Osteoblast (primary cell): ENCODE data around the gene EPHB4. TPM values are rescaled to one million over a fixed set of nuclear protein-coding genes. Genes with fewer than 3 reads are reported as not detected.

Experiments used
- DNase-seq: peaks from one replicate; pipeline ENCODE4 v3.0.0; 2011; ENCODE audit warnings: low spot score, mixed read lengths; ENCODE audit not compliant: insufficient read length; ENCODE audit errors: missing footprints
- H2AFZ ChIP-seq: 2 replicates; pipeline ENCODE4 v1.6.0; 2011; ENCODE audit warnings: mild to moderate bottlenecking, low read length
- H3K27ac ChIP-seq: 2 replicates; pipeline ENCODE4 v1.5.1; 2011; ENCODE audit warnings: mild to moderate bottlenecking, low read depth, low read length, moderate library complexity
- H3K27me3 ChIP-seq: 2 replicates; pipeline ENCODE4 v1.6.0; 2012; ENCODE audit warnings: mild to moderate bottlenecking, control low read depth, inconsistent platforms, low read length, moderate library complexity; ENCODE audit not compliant: insufficient read depth
- H3K36me3 ChIP-seq: 2 replicates; pipeline ENCODE4 v1.5.1; 2011; ENCODE audit warnings: mild to moderate bottlenecking, low read length, control low read depth, moderate library complexity; ENCODE audit not compliant: insufficient read depth
- H3K4me1 ChIP-seq: 2 replicates; pipeline ENCODE4 v1.5.1; 2011; ENCODE audit warnings: mild to moderate bottlenecking, low read length, control low read depth, moderate library complexity; ENCODE audit not compliant: insufficient read depth
- H3K4me2 ChIP-seq: 2 replicates; pipeline ENCODE4 v1.6.0; 2011; ENCODE audit warnings: mild to moderate bottlenecking, low read length; ENCODE audit not compliant: insufficient read depth
- H3K4me3 ChIP-seq: fragments of 200-600 bp; sonication (generic); 3 replicates; pipeline ENCODE4 v1.5.1; 2012; ENCODE audit warnings: mild to moderate bottlenecking, low read length, inconsistent platforms; ENCODE audit not compliant: insufficient read depth
- H3K79me2 ChIP-seq: 2 replicates; pipeline ENCODE4 v1.6.0; 2012; ENCODE audit warnings: mild to moderate bottlenecking, low read length, control low read depth, inconsistent platforms; ENCODE audit not compliant: insufficient read depth
- H3K9me3 ChIP-seq: 2 replicates; pipeline ENCODE4 v1.5.1; 2011; ENCODE audit warnings: low read depth, low read length, control low read depth
- H4K20me1 ChIP-seq: 2 replicates; pipeline ENCODE4 v1.6.0; 2012; ENCODE audit warnings: mild to moderate bottlenecking, low read length, control low read depth; ENCODE audit not compliant: insufficient read depth
- total RNA-seq: library from RNA; depleted of rRNA; stranded (reverse); fragments of >200 nt; gene quantifications from 2 replicates; pipeline ENCODE4 v1.2.3, GENCODE V29; 2012
- TF ChIP-seq, protein P1 (sequence below): IDR thresholded peaks from 2 replicates; pipeline ENCODE4 v1.5.1; 2011; ENCODE audit warnings: mild to moderate bottlenecking, low read depth, low read length, moderate library complexity; ENCODE audit errors: extremely low read depth

EPHB4 gene
- total RNA-seq, 1 donor = 47.0 TPM

DNA sequence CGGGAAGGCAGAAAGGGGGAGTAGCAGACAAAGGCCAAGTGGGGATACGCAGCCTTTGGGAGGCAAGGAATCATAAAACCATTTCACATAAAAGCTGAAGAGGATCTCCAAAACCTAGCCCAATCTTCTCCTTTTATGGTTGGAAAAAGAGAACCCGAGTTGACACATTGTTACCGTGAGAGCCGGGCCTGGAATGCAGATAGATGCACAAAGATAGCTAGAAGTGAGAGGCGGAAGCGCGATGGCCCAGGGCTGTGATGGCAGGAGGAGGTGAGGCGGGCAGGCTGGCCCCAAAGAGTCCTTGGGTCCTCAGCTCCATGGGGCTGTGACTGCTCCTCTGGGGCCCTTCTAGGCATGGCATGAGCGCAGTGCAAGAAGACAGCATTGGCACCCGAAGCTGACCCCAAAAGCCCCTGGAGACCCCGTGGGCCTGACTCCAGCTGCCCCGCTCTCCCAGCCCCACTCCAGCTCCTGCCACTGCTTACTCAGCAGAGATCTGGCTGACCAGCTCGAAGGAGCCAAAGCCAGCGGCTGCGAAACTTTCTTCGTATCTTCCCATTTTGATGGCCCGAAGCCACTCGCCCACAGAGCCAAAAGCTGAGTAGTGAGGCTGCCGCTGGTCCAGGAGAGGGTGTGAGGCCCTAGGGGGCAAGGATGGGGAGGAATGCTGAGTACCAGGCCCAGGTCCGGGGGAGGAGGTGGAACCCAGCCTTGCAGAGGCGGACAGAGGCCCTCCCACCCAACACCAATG lies 22.5 kb downstream of the EPHB4 start:
- no peaks in the 10 kb centered on the region for H3K79me2 ChIP-seq
- TF ChIP-seq, protein P1, sequence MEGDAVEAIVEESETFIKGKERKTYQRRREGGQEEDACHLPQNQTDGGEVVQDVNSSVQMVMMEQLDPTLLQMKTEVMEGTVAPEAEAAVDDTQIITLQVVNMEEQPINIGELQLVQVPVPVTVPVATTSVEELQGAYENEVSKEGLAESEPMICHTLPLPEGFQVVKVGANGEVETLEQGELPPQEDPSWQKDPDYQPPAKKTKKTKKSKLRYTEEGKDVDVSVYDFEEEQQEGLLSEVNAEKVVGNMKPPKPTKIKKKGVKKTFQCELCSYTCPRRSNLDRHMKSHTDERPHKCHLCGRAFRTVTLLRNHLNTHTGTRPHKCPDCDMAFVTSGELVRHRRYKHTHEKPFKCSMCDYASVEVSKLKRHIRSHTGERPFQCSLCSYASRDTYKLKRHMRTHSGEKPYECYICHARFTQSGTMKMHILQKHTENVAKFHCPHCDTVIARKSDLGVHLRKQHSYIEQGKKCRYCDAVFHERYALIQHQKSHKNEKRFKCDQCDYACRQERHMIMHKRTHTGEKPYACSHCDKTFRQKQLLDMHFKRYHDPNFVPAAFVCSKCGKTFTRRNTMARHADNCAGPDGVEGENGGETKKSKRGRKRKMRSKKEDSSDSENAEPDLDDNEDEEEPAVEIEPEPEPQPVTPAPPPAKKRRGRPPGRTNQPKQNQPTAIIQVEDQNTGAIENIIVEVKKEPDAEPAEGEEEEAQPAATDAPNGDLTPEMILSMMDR = no peak
- no peaks in the 10 kb centered on the region for H3K9me3 ChIP-seq
- peak; percentile 75 for DNase-seq
- peaks cover 5% of the 10 kb centered on the region for H3K4me1 ChIP-seq
- peaks cover 4% of the 10 kb centered on the region for H3K36me3 ChIP-seq
- H3K4me2 ChIP-seq = no peak overlapping the region
- H4K20me1 ChIP-seq = no peaks in the 10 kb centered on the region
- no peaks in the 10 kb centered on the region for H3K27me3 ChIP-seq
- H2AFZ ChIP-seq = no peak overlapping the region
- H3K4me3 ChIP-seq = no peak overlapping the region
- no peak overlapping the region for H3K27ac ChIP-seq

DNA sequence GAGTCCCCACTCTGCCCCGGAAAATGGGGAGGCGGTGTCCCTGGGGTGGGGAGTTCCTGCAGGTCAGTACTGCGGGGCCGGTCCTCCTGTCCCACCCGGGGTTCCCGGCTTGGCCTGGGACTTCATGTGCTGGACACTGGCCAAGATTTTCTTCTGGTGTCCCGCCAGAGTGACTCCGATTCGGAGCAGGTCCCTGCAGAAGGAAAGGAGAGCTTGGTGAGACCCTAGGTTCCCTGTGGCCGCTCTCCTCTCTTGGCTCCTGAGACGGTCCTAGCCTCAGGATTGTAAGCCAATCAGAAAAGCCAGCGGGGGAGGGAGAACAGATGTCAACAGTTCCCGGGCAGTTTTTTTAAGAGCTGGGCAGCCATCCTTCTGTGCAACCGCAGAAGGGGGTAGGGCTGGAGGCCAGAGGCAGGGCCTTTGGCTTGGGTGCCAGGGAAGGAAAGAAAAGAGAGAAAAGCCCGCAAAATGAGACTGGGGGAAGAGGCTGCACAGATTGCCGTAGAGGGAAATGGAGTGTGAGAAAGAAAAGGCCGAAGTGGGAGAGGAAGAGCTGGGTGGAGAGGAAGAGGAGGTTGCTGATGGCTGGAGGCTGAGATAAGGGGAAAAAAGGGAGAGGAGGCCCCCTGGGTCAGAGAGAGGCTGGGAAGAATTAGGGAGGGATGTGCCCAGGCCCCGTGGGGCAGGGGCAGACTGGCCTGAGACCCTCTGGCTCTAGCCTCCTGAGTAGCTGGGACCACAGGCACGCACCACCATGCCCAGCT lies 23.7 kb downstream of the EPHB4 start:
- Histone ChIP-seq H3K36me3 (peaks cover 4% of the 10 kb centered on the region), H3K9me3 (no peaks in the 10 kb centered on the region), H3K4me1 (peaks cover 5% of the 10 kb centered on the region), H3K4me3 (peak overlapping the region; percentile 22), H4K20me1 (no peaks in the 10 kb centered on the region), H3K79me2 (no peaks in the 10 kb centered on the region), H3K27ac (no peak overlapping the region), H3K27me3 (no peaks in the 10 kb centered on the region), H2AFZ (peak overlapping the region; percentile 58), H3K4me2 (peak overlapping the region; percentile 46)
- peak; percentile 99 for DNase-seq
- TF ChIP-seq, protein P1 = no peak

DNA sequence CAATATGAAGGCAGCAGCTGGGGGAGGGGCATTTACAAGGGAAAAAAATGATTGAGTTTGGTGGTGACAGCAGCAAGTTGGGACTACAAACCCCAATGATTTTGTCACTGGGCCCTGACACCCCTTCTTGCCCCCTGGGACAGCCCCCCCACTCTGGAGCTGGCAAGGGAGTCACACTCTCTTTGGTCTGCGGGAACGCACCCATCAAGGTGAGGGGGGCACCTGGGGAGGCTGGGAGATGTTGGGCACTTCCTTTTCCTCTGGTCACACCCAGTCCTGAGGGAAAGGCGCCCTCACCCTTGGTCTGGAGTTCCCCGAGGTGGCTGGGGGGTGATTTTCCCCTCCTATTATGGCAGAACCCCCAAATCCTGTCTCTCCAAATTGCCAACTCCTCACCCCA lies 24.4 kb downstream of the EPHB4 start:
- Histone ChIP-seq H2AFZ (no peak overlapping the region), H3K4me1 (peaks cover 5% of the 10 kb centered on the region), H3K9me3 (no peaks in the 10 kb centered on the region), H4K20me1 (no peaks in the 10 kb centered on the region), H3K4me2 (peak overlapping the region; percentile 46), H3K36me3 (peaks cover 4% of the 10 kb centered on the region), H3K27me3 (no peaks in the 10 kb centered on the region), H3K79me2 (no peaks in the 10 kb centered on the region), H3K4me3 (no peak overlapping the region), H3K27ac (no peak overlapping the region)
- DNase-seq = peak; percentile 59
- TF ChIP-seq, protein P1 = no peak
